ENCODE data around the gene TSPAN18.

TSPAN18 gene

GRCh38 chr11:44799012-44799411 lies 72.2 kb downstream of the TSPAN18 start:
- no peak for DNase-seq (ENCODE audit: low spot score in 2 of 2)
- no peaks in the 10 kb centered on the region for H3K36me3 ChIP-seq (replicated peaks)
- H3K9me3 ChIP-seq, result no peaks in the 10 kb centered on the region
- no peak overlapping the region for H3K4me3 ChIP-seq
- peaks cover 16% of the 10 kb centered on the region for H3K4me1 ChIP-seq
- in situ Hi-C loops (cut with MboI; ENCODE audit: low sequenced_read_pairs), result no loop called here
- H3K27me3 ChIP-seq (ENCODE audit: low read depth), result no peaks in the 10 kb centered on the region

DNA sequence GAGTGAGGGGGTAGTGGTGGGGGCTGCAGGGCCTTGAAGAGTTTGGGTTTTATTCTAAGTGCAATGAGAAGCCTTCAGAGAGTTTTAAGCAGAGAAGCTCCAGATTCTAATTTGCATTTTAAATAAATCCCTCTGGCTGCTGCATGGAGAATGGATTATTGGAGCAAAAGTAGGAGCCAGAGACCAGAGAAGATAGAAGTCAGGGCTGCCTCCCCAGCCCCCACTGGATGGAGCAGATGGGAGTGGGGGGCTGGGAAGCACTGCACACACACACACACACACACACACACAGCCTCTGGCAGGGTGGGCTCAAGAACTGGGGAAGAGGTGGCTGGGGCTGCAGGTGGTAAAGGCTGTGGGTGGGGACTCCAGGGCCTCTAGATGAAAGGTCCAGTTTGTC lies 75.6 kb downstream of the TSPAN18 start:
- in situ Hi-C loops (cut with MboI; ENCODE audit: low sequenced_read_pairs), result no loop called here
- H3K4me1 ChIP-seq, result peaks cover 13% of the 10 kb centered on the region

DNA sequence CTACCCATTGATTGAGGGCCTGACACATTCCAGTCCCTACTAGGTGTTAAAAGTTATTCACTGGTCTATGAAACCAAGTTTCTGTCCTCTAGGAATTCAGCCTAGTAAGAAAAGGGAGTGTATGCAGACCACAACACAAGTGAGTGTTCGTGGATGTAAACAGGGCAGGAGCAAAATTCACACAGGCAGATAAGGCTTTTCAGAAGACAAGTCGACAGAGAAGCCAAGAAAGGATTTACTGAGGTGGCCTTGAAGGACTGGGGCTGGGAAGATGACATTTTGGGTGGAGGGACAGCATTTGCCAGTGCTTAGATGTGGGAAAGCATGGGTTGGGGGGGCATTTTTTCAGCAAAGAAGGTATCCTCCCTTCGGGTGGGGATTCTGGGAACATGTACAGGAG lies 76.2 kb downstream of the TSPAN18 start:
- H3K9me3 ChIP-seq, result no peaks in the 10 kb centered on the region
- DNase-seq (ENCODE audit: low spot score in 2 of 2), result no peak
- in situ Hi-C loops (cut with MboI; ENCODE audit: low sequenced_read_pairs), result no loop called here
- no peak overlapping the region for H3K4me3 ChIP-seq
- H3K27me3 ChIP-seq (ENCODE audit: low read depth), result no peaks in the 10 kb centered on the region
- H3K36me3 ChIP-seq (replicated peaks), result no peaks in the 10 kb centered on the region
- H3K4me1 ChIP-seq, result peaks cover 9% of the 10 kb centered on the region

More for the DNA sequence above, 75.6 kb downstream of the TSPAN18 start:
- H3K9me3 ChIP-seq, result no peaks in the 10 kb centered on the region
- H3K27me3 ChIP-seq (ENCODE audit: low read depth), result no peaks in the 10 kb centered on the region
- DNase-seq (ENCODE audit: low spot score in 2 of 2), result no peak
- H3K36me3 ChIP-seq (replicated peaks), result no peaks in the 10 kb centered on the region
- H3K4me3 ChIP-seq, result no peak overlapping the region

- DNase-seq (ENCODE audit: low spot score in 2 of 2), result no peak
- Histone ChIP-seq H3K27me3 (ENCODE audit: low read depth) (no peaks in the 10 kb centered on the region), H3K4me3 (no peak overlapping the region), H3K4me1 (no peaks in the 10 kb centered on the region), H3K9me3 (no peaks in the 10 kb centered on the region), H3K36me3 (replicated peaks) (no peaks in the 10 kb centered on the region)
- in situ Hi-C loops (cut with MboI; ENCODE audit: low sequenced_read_pairs), result no loop called here
Observed at GRCh38 chr11:44804449-44805437, 78.0 kb downstream of the TSPAN18 start.

DNA sequence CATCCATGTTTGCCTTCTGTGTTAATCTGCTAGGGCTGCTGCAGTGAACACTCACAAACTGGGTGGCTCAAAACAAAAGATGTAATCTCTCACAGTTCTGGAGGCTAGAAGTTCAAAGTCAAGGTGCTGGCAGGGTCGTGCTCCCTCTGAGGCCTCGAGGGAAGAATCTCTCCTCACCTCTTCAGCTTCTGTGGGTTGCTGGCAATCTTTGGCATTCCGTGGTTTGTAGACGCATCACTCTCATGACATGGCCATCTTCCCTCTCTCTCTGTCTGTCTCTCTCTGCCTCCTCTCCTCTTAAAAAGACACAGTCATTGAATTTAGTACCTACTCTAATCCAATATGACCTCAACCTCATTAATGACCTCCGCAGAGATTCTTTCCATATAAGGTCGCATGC lies 78.8 kb downstream of the TSPAN18 start:
- in situ Hi-C loops (cut with MboI; ENCODE audit: low sequenced_read_pairs), result no loop called here
- H3K4me3 ChIP-seq, result no peak overlapping the region
- H3K9me3 ChIP-seq, result no peaks in the 10 kb centered on the region
- no peaks in the 10 kb centered on the region for H3K36me3 ChIP-seq (replicated peaks)
- H3K27me3 ChIP-seq (ENCODE audit: low read depth), result no peaks in the 10 kb centered on the region
- H3K4me1 ChIP-seq, result no peaks in the 10 kb centered on the region
- DNase-seq (ENCODE audit: low spot score in 2 of 2), result no peak

DNA sequence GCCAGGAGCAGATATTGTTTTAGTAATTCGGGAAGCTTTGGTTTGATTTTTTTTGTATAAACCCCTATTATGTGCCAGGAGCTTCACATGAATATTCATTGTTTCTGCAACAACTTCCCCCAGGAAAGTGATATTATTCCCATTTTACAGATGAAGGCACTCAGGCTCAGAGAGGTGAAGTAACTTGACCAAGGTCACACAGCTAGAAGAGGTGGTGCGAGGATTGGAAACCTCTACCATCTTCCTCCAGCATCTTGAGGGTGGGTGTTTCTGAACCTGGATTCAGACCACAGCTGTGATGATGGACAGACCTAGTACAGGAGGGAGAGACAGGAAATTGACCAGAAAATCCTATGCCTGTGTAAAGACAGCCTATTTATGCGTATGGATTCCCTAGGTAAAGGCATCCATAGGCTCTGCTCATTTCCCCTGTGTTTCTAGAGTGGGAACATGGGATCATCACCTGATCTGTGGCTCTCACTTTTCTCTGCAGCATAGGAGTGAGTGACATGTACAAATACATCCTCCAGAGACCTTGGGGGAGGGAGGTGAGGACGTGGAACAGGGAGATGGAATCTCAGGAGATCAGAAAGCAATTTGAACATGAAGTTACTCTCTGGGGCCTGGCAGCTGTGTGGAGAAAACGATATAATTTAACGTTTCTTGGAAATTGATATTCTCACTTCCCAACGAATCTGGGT lies 81.4 kb downstream of the TSPAN18 start:
- no peak overlapping the region for H3K4me3 ChIP-seq
- in situ Hi-C loops (cut with MboI; ENCODE audit: low sequenced_read_pairs), result no loop called here
- peaks cover under 1% of the 10 kb centered on the region; the same call in 1 of the 2 replicates for H3K4me1 ChIP-seq
- no peaks in the 10 kb centered on the region for H3K27me3 ChIP-seq (ENCODE audit: low read depth)
- H3K9me3 ChIP-seq, result no peaks in the 10 kb centered on the region
- DNase-seq (ENCODE audit: low spot score in 2 of 2), result no peak
- no peaks in the 10 kb centered on the region for H3K36me3 ChIP-seq (replicated peaks)

DNA sequence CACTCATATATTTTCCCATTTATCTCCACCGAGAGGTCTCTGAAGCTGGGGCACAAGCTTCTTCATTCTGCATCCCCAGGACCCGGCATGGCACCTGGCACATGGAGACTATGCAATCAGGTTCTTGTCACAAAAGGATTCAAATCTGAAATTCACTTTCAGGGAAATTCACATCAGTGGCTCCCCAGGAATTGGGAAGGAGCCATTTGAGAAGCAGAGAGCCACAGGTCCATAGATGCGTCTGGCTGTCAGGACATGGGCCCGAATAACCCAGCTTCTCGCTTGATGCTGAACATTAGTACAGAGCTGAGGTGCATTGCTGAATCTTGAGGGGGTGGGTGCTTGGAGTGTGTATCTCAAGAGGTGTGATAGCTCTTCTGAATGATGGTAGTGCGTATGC lies 82.5 kb downstream of the TSPAN18 start:
- in situ Hi-C loops (cut with MboI; ENCODE audit: low sequenced_read_pairs), result no loop called here
- Histone ChIP-seq H3K4me3 (no peak overlapping the region), H3K27me3 (ENCODE audit: low read depth) (no peaks in the 10 kb centered on the region), H3K36me3 (replicated peaks) (no peaks in the 10 kb centered on the region), H3K9me3 (no peaks in the 10 kb centered on the region), H3K4me1 (peaks cover 11% of the 10 kb centered on the region)
- DNase-seq (ENCODE audit: low spot score in 2 of 2), result no peak

DNA sequence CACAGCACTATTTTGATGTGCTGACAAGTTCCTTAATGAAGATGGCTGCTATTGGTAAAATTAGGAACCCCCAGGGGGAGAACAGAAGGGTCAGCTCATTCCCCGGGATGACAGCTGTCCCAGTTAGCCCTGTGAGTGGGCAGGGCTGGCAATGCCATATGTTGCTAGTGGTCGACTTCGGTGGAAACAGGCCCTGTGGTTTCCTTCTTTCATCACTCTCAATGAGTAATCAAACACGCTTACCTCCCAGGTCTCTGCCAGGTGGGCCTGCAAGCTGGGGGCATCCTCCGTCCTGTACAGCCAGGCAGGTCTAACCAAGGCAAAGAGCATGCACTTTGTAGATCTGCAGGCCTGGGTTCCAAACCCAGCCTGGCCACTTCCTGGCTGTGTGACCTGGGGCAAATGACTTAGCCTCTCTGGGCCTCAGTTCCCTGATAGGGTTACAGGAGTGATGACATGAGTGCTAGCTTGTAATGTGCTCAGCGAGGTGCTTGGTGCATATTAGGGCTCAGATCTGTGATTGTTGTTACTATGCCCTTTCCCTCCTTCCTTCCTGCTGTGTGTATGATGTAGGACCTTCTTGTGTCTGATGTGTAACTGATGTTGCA lies 85.2 kb downstream of the TSPAN18 start:
- Histone ChIP-seq H3K36me3 (replicated peaks) (no peaks in the 10 kb centered on the region), H3K9me3 (no peaks in the 10 kb centered on the region), H3K27me3 (ENCODE audit: low read depth) (no peaks in the 10 kb centered on the region), H3K4me3 (no peak overlapping the region), H3K4me1 (peaks cover 11% of the 10 kb centered on the region)
- DNase-seq (ENCODE audit: low spot score in 2 of 2), result no peak
- in situ Hi-C loops (cut with MboI; ENCODE audit: low sequenced_read_pairs), result no loop called here

- Histone ChIP-seq H3K4me3 (no peak overlapping the region), H3K27me3 (ENCODE audit: low read depth) (no peaks in the 10 kb centered on the region), H3K36me3 (replicated peaks) (no peaks in the 10 kb centered on the region), H3K4me1 (peaks cover 11% of the 10 kb centered on the region), H3K9me3 (no peaks in the 10 kb centered on the region)
- in situ Hi-C loops (cut with MboI; ENCODE audit: low sequenced_read_pairs), result no loop called here
- DNase-seq (ENCODE audit: low spot score in 2 of 2), result no peak
Observed at GRCh38 chr11:44812971-44813370, 86.2 kb downstream of the TSPAN18 start.

DNA sequence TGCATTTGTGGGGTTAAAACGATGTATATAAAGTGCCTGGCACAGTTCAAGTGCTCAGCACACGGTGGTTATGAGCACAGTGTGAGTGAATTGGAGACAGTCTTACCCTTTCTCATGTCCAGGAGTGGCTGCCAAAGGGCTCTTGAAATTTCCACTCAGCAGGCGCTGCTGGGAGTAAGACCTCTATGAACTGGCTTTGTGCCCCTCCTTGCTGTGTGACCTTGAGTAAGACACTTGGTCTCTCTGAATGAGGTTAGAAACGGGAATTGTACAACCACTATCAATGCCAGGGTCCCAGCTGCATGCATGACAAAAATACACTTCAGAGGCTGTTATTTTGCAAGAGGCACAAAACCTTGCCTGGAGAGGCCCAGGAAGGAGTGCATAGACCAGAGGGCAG lies 86.6 kb downstream of the TSPAN18 start:
- Histone ChIP-seq H3K4me1 (peaks cover 11% of the 10 kb centered on the region), H3K4me3 (no peak overlapping the region), H3K27me3 (ENCODE audit: low read depth) (no peaks in the 10 kb centered on the region), H3K9me3 (no peaks in the 10 kb centered on the region), H3K36me3 (replicated peaks) (no peaks in the 10 kb centered on the region)
- in situ Hi-C loops (cut with MboI; ENCODE audit: low sequenced_read_pairs), result no loop called here
- no peak for DNase-seq (ENCODE audit: low spot score in 2 of 2)

GRCh38 chr11:44814881-44815592 lies 88.3 kb downstream of the TSPAN18 start:
- in situ Hi-C loops (cut with MboI; ENCODE audit: low sequenced_read_pairs), result no loop called here
- Histone ChIP-seq H3K9me3 (no peaks in the 10 kb centered on the region), H3K36me3 (replicated peaks) (no peaks in the 10 kb centered on the region), H3K4me1 (peaks cover 11% of the 10 kb centered on the region), H3K27me3 (ENCODE audit: low read depth) (no peaks in the 10 kb centered on the region), H3K4me3 (no peak overlapping the region)
- no peak for DNase-seq (ENCODE audit: low spot score in 2 of 2)

DNA sequence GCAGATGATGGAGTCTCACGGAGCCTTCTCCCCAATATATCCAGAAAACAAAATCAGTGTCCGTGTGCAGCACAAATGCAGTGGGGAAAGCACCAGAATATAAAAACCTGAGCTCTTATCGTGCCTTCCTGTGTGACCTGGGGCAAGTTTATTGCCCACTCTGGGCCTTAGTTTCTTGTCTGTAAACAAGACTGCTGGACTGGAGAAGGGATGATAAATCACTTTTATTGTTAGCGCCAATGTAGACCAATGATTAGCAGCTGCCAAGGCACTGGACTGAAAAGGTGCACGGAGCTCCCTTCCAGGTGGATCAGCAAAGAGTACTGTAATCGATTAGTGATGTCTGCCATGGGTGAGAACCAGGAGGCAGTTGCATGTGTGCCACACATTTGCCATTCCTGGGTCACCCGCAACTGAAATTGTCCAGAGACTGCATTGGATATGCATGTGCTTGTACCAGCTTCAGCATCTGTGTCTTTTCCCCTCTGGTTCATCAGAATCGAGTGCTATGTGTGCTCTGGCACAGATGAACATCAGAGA lies 89.2 kb downstream of the TSPAN18 start:
- DNase-seq (ENCODE audit: low spot score in 2 of 2), result no peak
- in situ Hi-C loops (cut with MboI; ENCODE audit: low sequenced_read_pairs), result no loop called here
- H3K27me3 ChIP-seq (ENCODE audit: low read depth), result no peaks in the 10 kb centered on the region
- H3K36me3 ChIP-seq (replicated peaks), result no peaks in the 10 kb centered on the region
- H3K4me3 ChIP-seq, result no peak overlapping the region
- H3K4me1 ChIP-seq, result peaks cover 11% of the 10 kb centered on the region
- H3K9me3 ChIP-seq, result no peaks in the 10 kb centered on the region

- Histone ChIP-seq H3K9me3 (no peaks in the 10 kb centered on the region), H3K4me3 (no peak overlapping the region), H3K27me3 (ENCODE audit: low read depth) (no peaks in the 10 kb centered on the region), H3K36me3 (replicated peaks) (no peaks in the 10 kb centered on the region), H3K4me1 (peaks cover 11% of the 10 kb centered on the region)
- no peak for DNase-seq (ENCODE audit: low spot score in 2 of 2)
- in situ Hi-C loops (cut with MboI; ENCODE audit: low sequenced_read_pairs), result no loop called here
Observed at GRCh38 chr11:44816761-44817160, 90.0 kb downstream of the TSPAN18 start.
